Stimulated activated CD8-positive, alpha-beta memory T cell treated with anti-CD3 and anti-CD28 coated beads, Interleukin-15, amount 100 ng/mL, for 48 hours (primary cell): Measurements from ENCODE around the gene EHD4.
A peak's percentile ranks its signal among the peaks of the same experiment; 100 is the strongest.

ENCODE experiments used
- DNase-seq, 2 donors: peaks; one replicate each; pipeline ENCODE4 v3.0.0-alpha.2; 2020; ENCODE audit warnings: low read depth in 2 of 2

The EHD4 gene

GRCh38 chr15:41895957-41896356 is 76.4 kb downstream of the EHD4 start:
- no peak for DNase-seq

GRCh38 chr15:41895491-41895890 is 76.9 kb downstream of the EHD4 start:
- DNase-seq = no peak

DNA sequence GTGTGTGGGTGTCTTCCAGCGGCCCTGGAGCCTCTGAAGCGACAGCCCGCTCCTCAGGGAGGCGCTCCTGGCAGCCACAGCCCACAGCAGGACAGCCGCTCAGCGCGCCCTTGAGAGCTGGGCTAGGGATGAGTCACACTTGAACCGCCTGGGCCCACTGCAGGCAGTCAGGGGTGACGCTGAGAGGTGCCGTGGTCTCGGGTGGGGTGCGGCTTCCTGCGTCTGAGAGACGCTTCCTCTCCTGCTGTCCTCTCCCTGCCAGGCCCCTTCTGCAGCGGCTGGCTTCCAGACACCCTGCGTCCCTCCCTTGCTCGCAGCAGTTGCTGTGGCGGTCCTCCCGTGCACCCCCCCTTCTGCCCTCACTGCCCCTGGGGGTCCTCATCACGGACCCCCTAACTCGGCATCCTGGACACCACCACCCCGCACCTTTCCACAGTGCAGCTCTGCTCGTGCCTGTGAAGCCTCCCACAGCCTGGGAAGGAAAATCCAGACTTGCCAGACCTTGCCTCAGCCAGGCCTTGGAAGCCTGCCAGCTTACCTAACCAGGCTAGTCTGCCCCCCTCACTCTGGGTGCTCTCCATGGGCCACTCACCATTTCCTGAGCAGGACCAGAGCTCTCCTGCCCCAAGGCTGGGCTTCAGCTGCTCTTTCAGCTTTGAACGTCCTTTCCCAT is 77.4 kb downstream of the EHD4 start:
- peak; percentile 66 to 72 for DNase-seq

DNA sequence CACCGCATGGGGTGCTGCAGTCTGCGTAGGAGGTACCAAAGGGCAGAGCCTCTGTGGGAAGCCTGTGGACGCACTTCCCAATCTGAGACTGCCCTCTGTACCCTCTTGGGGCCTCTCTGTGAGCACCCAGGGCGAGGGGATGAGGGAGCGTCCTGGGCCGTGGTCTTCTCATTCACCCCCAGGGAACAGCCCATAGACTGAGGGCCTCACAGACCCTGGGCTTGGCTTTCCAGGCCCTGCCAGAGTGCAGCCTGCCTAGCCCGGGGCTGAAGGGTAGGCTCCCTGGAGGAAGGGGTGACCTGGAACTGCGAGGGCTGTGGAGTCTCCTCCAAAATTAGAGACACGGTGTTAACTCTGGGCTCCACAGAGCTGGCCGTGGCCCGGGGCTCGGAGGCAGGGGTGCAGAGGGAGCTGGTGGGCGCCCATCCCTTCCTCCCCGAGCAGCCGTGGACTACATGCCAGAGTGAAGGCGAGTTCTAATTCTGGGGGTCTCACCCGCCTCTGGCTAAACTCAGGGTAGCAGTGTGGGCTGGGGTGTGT is 78.0 kb downstream of the EHD4 start:
- DNase-seq = no peak

- DNase-seq = no peak
These were observed 78.7 kb downstream of the EHD4 start, which contains the start of gene SPTBN5 for GRCh38 chr15:41893422-41894250. TSS of gene SPTBN5 (minus strand) at chr15:41894053. CDS start at chr15:41893497, 556 bp downstream.

DNA sequence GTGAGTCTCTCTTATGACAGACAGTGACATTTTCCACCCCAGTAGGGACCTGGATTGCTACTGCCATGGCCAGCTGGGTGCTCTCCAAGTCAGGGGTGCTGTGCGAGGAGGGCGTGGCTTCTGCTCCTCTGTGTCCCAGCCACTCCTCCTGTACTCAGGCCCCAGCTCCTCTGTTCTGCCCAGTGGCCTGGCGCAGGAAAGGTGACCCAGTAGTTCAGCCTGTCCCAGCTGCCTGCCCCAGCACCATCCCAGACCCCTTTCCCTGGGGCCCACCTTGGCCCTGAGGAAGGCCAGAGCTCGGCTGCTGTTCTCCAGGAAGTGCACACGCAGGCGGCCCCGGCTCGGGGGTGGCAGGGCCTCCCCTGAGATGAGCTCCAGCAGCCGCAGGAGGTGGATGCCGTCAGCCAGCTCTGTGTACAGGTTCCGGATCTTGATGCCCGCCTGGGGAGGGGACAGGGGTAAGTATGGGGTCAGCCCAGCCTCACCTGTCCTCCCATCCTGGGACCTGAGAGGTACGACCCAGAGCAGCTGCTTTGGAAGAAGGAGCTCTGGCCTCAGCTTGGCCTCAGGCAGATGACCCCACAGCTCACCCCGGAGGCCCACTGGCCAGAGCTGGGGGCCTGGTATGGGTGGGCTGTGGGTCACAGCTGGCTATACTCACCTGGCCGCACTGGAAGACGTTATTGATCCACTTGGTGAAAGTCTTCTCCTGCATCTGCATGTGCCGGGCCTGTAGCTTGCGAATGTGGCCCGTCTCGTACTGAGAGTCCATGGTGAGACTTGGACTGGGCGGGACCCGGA is 79.5 kb downstream of the EHD4 start:
- DNase-seq = no peak

GRCh38 chr15:41891946-41892345 is 80.4 kb downstream of the EHD4 start:
- no peak for DNase-seq

- no peak for DNase-seq
These were observed 81.1 kb downstream of the EHD4 start for GRCh38 chr15:41891226-41891625.

- no peak for DNase-seq
These were observed 82.2 kb downstream of the EHD4 start for GRCh38 chr15:41890050-41890690.

DNA sequence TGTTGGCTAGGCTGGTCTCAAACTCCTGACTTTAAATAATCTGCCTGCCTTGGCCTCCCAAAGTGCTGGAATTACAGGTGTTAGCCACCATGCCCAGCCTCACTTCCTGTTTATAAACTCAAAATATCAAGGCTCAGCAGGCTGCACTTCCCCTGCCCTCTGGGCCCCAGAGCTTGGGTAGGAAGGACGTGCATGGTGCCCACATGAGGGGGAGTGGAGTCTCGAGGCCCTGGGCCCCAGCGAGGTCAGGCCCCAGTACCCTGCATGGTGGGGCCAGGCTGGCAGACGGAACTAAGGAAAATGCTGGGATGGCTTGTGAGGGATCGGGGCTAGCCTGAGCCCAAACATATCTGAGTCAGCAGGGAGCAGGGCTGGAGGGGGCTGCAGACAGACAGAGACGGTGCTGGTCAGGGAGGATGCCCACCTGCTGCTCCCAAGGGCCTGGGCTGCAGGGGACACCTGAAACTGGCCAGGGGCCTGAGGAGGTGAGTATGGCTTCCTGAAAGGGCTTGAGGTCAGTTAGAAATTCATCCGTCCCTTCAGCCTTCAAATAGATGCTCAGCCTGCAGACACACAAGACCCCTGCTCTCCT is 83.6 kb downstream of the EHD4 start:
- no peak for DNase-seq

- DNase-seq = no peak
These were observed 84.5 kb downstream of the EHD4 start for GRCh38 chr15:41887893-41888292.

- no peak for DNase-seq
These were observed 85.2 kb downstream of the EHD4 start for GRCh38 chr15:41887161-41887560.

GRCh38 chr15:41886741-41887140 is 85.6 kb downstream of the EHD4 start:
- DNase-seq = no peak

DNA sequence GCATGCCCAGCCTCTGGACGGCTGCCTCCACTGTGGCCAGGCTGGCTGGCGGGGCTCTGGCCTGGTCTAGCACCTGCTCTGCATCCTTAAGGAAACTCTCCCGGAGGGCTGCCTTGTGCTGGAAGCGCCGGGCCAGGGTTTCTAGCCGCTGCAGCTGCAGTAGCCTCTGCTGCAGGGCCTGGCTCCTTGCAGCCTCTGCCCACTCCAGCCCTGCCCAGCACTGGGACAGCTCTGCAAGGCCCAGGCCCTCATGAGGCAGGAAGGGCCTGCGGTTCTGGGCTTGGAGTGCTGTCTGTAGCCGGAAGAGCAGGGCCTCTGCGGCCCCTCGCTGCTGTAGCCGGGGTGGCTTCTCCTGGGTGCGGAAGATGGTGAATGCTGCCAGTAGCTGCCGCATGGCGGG is 86.5 kb downstream of the EHD4 start:
- no peak for DNase-seq

GRCh38 chr15:41885321-41885720 is 87.0 kb downstream of the EHD4 start:
- no peak for DNase-seq

- DNase-seq = no peak
These were observed 87.9 kb downstream of the EHD4 start for GRCh38 chr15:41884458-41884857.

DNA sequence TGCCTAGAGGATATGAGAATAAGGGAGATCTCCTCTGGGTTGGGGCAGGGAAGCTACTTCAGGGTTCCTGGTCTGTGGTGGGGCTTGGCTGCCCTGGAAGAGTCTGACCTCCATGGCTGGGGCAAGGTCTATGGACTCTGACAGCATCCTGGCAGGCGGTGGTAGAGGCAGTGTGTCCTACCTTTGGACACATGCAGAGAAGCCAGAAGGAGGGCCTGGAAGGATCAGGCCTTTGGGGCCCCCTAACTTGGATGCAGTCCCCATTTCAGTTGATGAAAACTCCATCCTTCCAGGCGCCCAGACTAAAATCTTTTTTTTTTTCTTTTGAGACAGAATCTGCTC is 88.9 kb downstream of the EHD4 start:
- no peak for DNase-seq

- no peak for DNase-seq
These were observed 89.5 kb downstream of the EHD4 start for GRCh38 chr15:41882689-41883483.

DNA sequence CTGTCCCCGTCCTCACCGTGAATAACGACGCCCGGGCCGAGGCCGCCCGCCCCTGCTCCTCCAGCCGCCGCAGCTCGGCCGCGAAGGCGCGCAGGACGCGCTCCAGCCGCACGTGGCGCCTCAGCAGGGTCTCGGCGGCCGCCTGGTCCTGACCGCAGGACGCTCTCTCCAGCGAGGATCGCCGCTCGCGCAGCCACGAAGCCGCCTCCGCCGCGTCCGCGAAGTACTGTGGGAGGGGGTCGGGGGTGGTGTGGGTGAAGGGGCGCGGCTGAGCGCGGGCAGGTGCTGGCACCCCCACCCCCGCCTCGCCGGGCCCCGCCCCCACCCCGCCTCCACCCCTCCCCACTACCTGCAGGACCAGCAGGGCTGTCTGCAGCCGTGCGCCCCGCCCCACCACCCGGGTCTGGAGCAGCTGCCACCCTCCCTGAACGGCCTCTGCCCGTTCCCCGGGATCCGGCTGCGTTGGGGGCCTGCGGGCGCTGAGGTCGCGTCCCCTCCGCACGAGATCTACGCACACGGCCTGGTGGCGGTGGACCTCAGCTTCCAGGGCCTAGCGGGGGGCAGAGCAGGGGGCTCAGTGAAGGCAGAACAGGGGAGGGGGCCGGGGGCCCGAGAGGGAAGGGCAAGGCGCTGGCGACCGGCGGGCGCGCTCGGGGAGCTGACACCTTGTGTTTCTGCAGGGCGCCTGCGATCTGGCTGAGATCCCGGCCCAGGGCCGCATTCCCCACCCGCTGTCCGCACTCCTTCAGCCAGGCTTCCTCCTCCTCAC is 90.3 kb downstream of the EHD4 start:
- no peak for DNase-seq

- no peak for DNase-seq
These were observed 90.8 kb downstream of the EHD4 start for GRCh38 chr15:41881550-41881919.
